Stomach (tissue), 9 donors: ENCODE data around the gene XPO6. TPM values are rescaled to one million over a fixed set of nuclear protein-coding genes. Genes with fewer than 3 reads are reported as not detected.

Source experiments
- DNase-seq, 2 donors: peaks; one replicate each; pipeline versions ENCODE4 v3.0.0 to v3.0.0-alpha.2; 2013 to 2019
- H3K27ac ChIP-seq, 5 donors: fragments of 200-600 bp in 4 of 5; sonication (generic) in 4 of 5; one replicate each; pipeline ENCODE4 v1.5.1; 2013 to 2019; ENCODE audit warnings: mild to moderate bottlenecking in 1 of 5, moderate library complexity in 1 of 5
- H3K27me3 ChIP-seq, 3 donors: fragments of 200-600 bp; sonication (generic); one replicate each; pipeline ENCODE4 v1.5.1; 2017 to 2019; ENCODE audit warnings: mixed run types in 1 of 3
- H3K36me3 ChIP-seq, 4 donors: fragments of 200-600 bp; sonication (generic); 1 replicate in 3 of 4; 2 replicates in 1 of 4; pipeline ENCODE4 v1.5.1; 2016 to 2019
- H3K4me1 ChIP-seq, 4 donors: fragments of 200-600 bp; sonication (generic); one replicate each; pipeline ENCODE4 v1.5.1; 2016 to 2019
- H3K4me3 ChIP-seq, 4 donors: fragments of 200-600 bp; sonication (generic) in 3 of 4; one replicate each; pipeline ENCODE4 v1.5.1; 2016 to 2019; ENCODE audit warnings: mild to moderate bottlenecking in 1 of 4
- H3K9me3 ChIP-seq, 4 donors: fragments of 200-600 bp; sonication (generic); one replicate each; pipeline ENCODE4 v1.5.1; 2016 to 2019
- EP300 ChIP-seq: sonication (generic); formaldehyde crosslinking; IDR thresholded peaks from one replicate; pipeline ENCODE4 v1.6.1; 2017; ENCODE audit warnings: antibody characterized with exemption
- POLR2A ChIP-seq, 4 donors: fragments of 450-650 bp; IDR thresholded peaks; one replicate each; pipeline ENCODE4 v1.6.1; 2016; ENCODE audit warnings: antibody characterized with exemption in 4 of 4, control low read depth in 2 of 4, mild to moderate bottlenecking in 1 of 4, moderate library complexity in 1 of 4
- POLR2AphosphoS5 ChIP-seq, 3 donors: sonication (generic); formaldehyde crosslinking; IDR thresholded peaks; one replicate each; pipeline ENCODE4 v1.6.1; 2016; ENCODE audit warnings: antibody characterized with exemption in 3 of 3
- WGBS, 5 donors: extraction: QIAGEN DNeasy Blood & Tissue Kit in 3 of 5; methylation state at CpG; one replicate each; pipeline versions ENCODE4 v1.1.5 to v1.1.7; 2013 to 2018; 5-methylcytosine and 5-hydroxymethylcytosine counted together
- intact Hi-C: fragments of 100-400 bp; cut with DNase I; formaldehyde crosslinking; loops from one replicate; pipeline ENCODE4 v1.15.1; 2023; ENCODE audit warnings: low total_unique reads
- polyA plus RNA-seq, 3 donors: library from polyadenylated mRNA; stranded (reverse); fragments of 200-250 nt; gene quantifications; one replicate each; pipeline ENCODE4 v1.2.3, GENCODE V29; 2013
- total RNA-seq, 5 donors: library from RNA; depleted of rRNA; stranded (reverse); fragments of >200 nt; gene quantifications; one replicate each; pipeline versions ENCODE4 v1.1.0 to v1.2.3, GENCODE V29; 2014 to 2016
- TF ChIP-seq, protein P1 (sequence below), 7 experiments: fragments of 450-650 bp in 4 of 7; fragments of 200-600 bp in 3 of 7; sonication (generic) in 3 of 7; IDR thresholded peaks; one replicate each; pipeline ENCODE4 v1.5.1; 2016 to 2019; ENCODE audit warnings: antibody characterized with exemption in 7 of 7, control low read depth in 2 of 7, mild to moderate bottlenecking in 1 of 7
- donor health status: healthy with polysubstance abuse.
- donor health status: Bipolar disorder and iron deficiency.
- donor health status: healthy.

XPO6 gene
- total and polyA plus RNA-seq, 8 donors = 37.2 to 241 (median 85.2) TPM

DNA sequence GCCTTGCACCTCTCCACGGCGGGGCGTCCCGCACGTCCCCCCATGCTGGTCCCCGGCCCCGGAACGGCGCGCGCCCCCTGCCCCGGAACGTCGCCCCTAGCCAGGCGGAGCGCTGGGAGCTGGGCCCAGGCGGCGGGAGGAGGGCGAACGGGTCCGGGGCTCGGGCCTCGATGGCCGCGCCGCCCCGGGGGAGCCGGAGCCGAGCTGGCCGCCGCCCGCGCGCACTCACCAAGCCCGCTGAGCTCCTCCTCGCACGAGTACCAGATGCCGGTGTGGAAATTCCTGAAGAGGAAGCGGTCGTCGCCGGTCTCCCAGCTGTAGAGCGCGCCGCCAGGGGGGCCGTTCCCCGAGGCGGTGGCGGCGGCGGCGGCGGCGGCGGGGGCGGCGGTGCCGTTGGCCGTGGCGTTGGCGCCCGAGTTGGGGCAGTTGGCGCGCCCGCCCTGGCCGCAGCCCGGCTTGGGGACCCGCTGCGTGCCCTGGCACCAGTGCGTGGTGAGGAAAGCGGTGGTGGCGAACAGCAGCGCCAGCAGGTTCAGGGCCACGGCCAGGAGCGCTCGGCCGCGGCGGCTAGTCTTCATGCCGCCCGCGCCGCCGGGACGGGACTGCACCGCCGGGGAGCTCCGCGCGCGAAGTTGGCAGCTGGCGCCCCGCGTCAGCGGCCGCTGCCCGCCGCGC is 148.8 kb downstream of the XPO6 start:
- Histone ChIP-seq H3K4me3 (peak overlapping the region; percentile 26 to 36 (median 30)), H3K27me3 (peaks cover 12 to 81% (median 36%) of the 10 kb centered on the region in 3 donors), H3K9me3 (no peaks in the 10 kb centered on the region), H3K27ac (no peak overlapping the region), H3K36me3 (no peaks in the 10 kb centered on the region), H3K4me1 (peaks cover 8 to 14% (median 12%) of the 10 kb centered on the region in 4 donors)
- 0 to 2% (median 2%) methylated on average over 53 to 99 of the region's 99 CpGs; no CpG with 5 or more reads in 2 of the 5 donors for WGBS, 5 donors
- TF ChIP-seq, protein P1, sequence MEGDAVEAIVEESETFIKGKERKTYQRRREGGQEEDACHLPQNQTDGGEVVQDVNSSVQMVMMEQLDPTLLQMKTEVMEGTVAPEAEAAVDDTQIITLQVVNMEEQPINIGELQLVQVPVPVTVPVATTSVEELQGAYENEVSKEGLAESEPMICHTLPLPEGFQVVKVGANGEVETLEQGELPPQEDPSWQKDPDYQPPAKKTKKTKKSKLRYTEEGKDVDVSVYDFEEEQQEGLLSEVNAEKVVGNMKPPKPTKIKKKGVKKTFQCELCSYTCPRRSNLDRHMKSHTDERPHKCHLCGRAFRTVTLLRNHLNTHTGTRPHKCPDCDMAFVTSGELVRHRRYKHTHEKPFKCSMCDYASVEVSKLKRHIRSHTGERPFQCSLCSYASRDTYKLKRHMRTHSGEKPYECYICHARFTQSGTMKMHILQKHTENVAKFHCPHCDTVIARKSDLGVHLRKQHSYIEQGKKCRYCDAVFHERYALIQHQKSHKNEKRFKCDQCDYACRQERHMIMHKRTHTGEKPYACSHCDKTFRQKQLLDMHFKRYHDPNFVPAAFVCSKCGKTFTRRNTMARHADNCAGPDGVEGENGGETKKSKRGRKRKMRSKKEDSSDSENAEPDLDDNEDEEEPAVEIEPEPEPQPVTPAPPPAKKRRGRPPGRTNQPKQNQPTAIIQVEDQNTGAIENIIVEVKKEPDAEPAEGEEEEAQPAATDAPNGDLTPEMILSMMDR (IDR thresholded peaks at IDR 0.05) = no peak
- no peak for TF ChIP-seq POLR2A (IDR thresholded peaks at IDR 0.05)
- TF ChIP-seq POLR2AphosphoS5 (IDR thresholded peaks at IDR 0.05) = no peak
- TF ChIP-seq EP300 = no peak
- peak in 1 of 2 donors; percentile 46 for DNase-seq
- intact Hi-C loops = no loop called here

GRCh38 chr16:28062261-28062846 is 149.4 kb downstream of the XPO6 start:
- Histone ChIP-seq H3K4me3 (peak overlapping the region; percentile 26 to 36 (median 30)), H3K36me3 (no peaks in the 10 kb centered on the region), H3K4me1 (peaks cover 8 to 14% (median 12%) of the 10 kb centered on the region in 4 donors), H3K27me3 (peaks cover 12 to 87% (median 37%) of the 10 kb centered on the region in 3 donors), H3K9me3 (no peaks in the 10 kb centered on the region), H3K27ac (no peak overlapping the region)
- DNase-seq = no peak
- 7 to 15% (median 12%) methylated on average over 23 to 39 of the region's 39 CpGs; no CpG with 5 or more reads in 1 of the 5 donors for WGBS, 5 donors
- intact Hi-C loops = no loop called here
- TF ChIP-seq, protein P1 (IDR thresholded peaks at IDR 0.05) = no peak
- TF ChIP-seq EP300 (no peak), POLR2AphosphoS5 (IDR thresholded peaks at IDR 0.05) (no peak), POLR2A (IDR thresholded peaks at IDR 0.05) (no peak)

GRCh38 chr16:28061352-28062101 is 150.2 kb downstream of the XPO6 start:
- Histone ChIP-seq H3K27me3 (peaks cover 12 to 95% (median 37%) of the 10 kb centered on the region in 3 donors), H3K36me3 (no peaks in the 10 kb centered on the region), H3K4me3 (no peak overlapping the region), H3K27ac (no peak overlapping the region), H3K9me3 (no peaks in the 10 kb centered on the region), H3K4me1 (peaks cover 8 to 14% (median 12%) of the 10 kb centered on the region in 4 donors)
- intact Hi-C loops = no loop called here
- 62 to 71% (median 69%) methylated on average over 10 of the region's 10 CpGs for WGBS, 5 donors
- no peak for DNase-seq
- TF ChIP-seq, protein P1 (IDR thresholded peaks at IDR 0.05) = no peak
- TF ChIP-seq EP300 (no peak), POLR2A (IDR thresholded peaks at IDR 0.05) (no peak), POLR2AphosphoS5 (IDR thresholded peaks at IDR 0.05) (no peak)

DNA sequence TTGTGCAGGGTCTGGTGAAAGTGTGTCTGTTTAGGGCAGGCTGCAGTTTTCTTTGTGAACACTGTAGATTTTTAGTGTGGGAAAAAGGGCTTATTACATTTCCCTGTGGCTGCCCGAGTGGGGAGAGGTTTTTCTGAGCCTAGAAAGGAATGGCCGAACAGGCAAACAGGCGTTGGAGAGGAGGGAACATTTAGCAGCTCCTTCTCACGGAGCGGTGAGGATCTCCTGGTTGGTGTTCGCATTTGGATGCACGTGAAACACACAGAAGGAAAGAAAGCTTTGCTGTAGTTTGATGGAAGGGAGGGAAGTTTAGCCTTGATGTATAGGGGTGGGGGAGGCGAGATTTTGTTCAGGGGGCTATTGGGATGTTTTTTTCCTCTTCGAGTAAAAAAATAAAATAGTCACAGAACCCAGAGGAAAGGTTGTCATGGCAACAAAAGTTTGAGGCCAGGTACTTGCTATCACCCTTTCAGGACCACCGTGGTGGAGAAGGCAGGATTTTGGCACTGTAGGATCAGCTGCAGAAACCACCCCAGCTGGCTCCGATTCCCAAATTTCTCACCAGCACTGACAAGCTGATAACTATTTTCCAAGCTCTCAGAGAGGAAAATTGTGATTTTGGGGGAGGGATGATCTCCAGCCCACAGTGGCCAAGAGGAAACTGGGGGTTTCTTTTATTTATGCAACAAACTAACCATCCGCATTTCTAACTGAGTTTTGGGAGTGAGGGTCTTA is 151.8 kb downstream of the XPO6 start:
- Histone ChIP-seq H3K9me3 (no peaks in the 10 kb centered on the region), H3K36me3 (no peaks in the 10 kb centered on the region), H3K27ac (no peak overlapping the region), H3K27me3 (peaks cover 12 to 93% (median 37%) of the 10 kb centered on the region in 3 donors), H3K4me1 (peaks cover 8 to 14% (median 12%) of the 10 kb centered on the region in 4 donors), H3K4me3 (no peak overlapping the region)
- TF ChIP-seq POLR2A (IDR thresholded peaks at IDR 0.05) = no peak
- no peak for TF ChIP-seq POLR2AphosphoS5 (IDR thresholded peaks at IDR 0.05)
- TF ChIP-seq, protein P1 (IDR thresholded peaks at IDR 0.05) = no peak
- no peak for TF ChIP-seq EP300
- DNase-seq = no peak
- intact Hi-C loops = no loop called here
- WGBS, 5 donors = 24 to 40% (median 32%) methylated on average over 12 of the region's 12 CpGs
